HepG2 (cell line): ENCODE measurements around the gene H6PD. TPM values are rescaled to one million over a fixed set of nuclear protein-coding genes. Genes with fewer than 3 reads are reported as not detected.
A peak's percentile ranks its signal among the peaks of the same experiment; 100 is the strongest.

Experiments used
- CCAR2 ChIP-seq: fragments of 200-400 bp; formaldehyde crosslinking; optimal IDR thresholded peaks from 2 replicates; pipeline ENCODE3; 2018; ENCODE audit warnings: low read depth, mild to moderate bottlenecking, low read length, moderate library complexity
- HOXA3 ChIP-seq: sonication (generic); formaldehyde crosslinking; IDR thresholded peaks from 2 replicates; pipeline ENCODE4 v1.5.0; 2020; ENCODE audit warnings: missing genetic modification reagents
- KLF12 ChIP-seq: sonication (generic); formaldehyde crosslinking; IDR thresholded peaks from 2 replicates; pipeline ENCODE4 v1.4.0; 2020; ENCODE audit warnings: missing genetic modification reagents, borderline replicate concordance
- MEF2D ChIP-seq: sonication (generic); formaldehyde crosslinking; IDR thresholded peaks from 2 replicates; pipeline ENCODE4 v1.5.1; 2020; ENCODE audit warnings: mild to moderate bottlenecking, missing genetic modification reagents
- SIN3B ChIP-seq: fragments of 150-350 bp; IDR thresholded peaks from 2 replicates; pipeline ENCODE4 v1.6.1; 2014; ENCODE audit warnings: low read length
- SMARCE1 ChIP-seq: fragments of 450-650 bp; IDR thresholded peaks from 2 replicates; pipeline ENCODE4 v1.6.1; 2017; ENCODE audit warnings: borderline replicate concordance
- SP2 ChIP-seq: sonication (generic); formaldehyde crosslinking; IDR thresholded peaks from 2 replicates; pipeline ENCODE4 v1.5.1; 2020; ENCODE audit warnings: mild to moderate bottlenecking, missing genetic modification reagents
- ZNF33B ChIP-seq: sonication (generic); formaldehyde crosslinking; IDR thresholded peaks from 2 replicates; pipeline ENCODE4 v1.5.1; 2020; ENCODE audit warnings: mild to moderate bottlenecking, missing genetic modification reagents
- ZNF383 ChIP-seq: sonication (generic); formaldehyde crosslinking; IDR thresholded peaks from 2 replicates; pipeline ENCODE4 v1.4.0; 2020; ENCODE audit warnings: missing genetic modification reagents, mild to moderate bottlenecking, borderline replicate concordance
- ZNF678 ChIP-seq: sonication (generic); formaldehyde crosslinking; IDR thresholded peaks from 2 replicates; pipeline ENCODE4 v1.4.0; 2020; ENCODE audit warnings: mild to moderate bottlenecking, missing genetic modification reagents
- polyA plus RNA-seq, 8 experiments: library from polyadenylated mRNA; depleted of rRNA in 3 of 8; stranded (reverse) in 7 of 8; unstranded in 1 of 8; fragments of >200 nt; fragmentation: Illumina TruSeq in 4 of 8; extraction: Trizol in 4 of 8; gene quantifications; 2 replicates each; pipeline versions ENCODE4 v1.2.1 to v1.2.3, GENCODE V29; 2011 to 2016; ENCODE audit warnings: low read depth in 4 of 8, missing spikeins in 1 of 8, mixed read lengths in 1 of 8; ENCODE audit not compliant: insufficient read depth in 1 of 8
- total RNA-seq, 5 experiments: library from RNA; depleted of rRNA; stranded (reverse); fragments of >200 nt; fragmentation: Illumina TruSeq; extraction: Trizol; gene quantifications; 2 replicates each; pipeline ENCODE4 v1.2.3, GENCODE V29; 2016; ENCODE audit warnings: low read depth in 1 of 5
- TF ChIP-seq, protein P1 (sequence below): sonication (generic); formaldehyde crosslinking; IDR thresholded peaks from 2 replicates; pipeline ENCODE4; 2020; ENCODE audit warnings: missing genetic modification reagents, mild to moderate bottlenecking, borderline replicate concordance
- TF ChIP-seq, protein P2 (sequence below): sonication (generic); formaldehyde crosslinking; IDR thresholded peaks from 2 replicates; pipeline ENCODE4 v1.4.0; 2020; ENCODE audit warnings: mild to moderate bottlenecking, missing genetic modification reagents
- TF ChIP-seq, protein P3 (sequence below): sonication (generic); formaldehyde crosslinking; IDR thresholded peaks from 2 replicates; pipeline ENCODE4 v1.4.0; 2020; ENCODE audit warnings: missing genetic modification reagents
- TF ChIP-seq, protein P4 (sequence below): sonication (generic); formaldehyde crosslinking; IDR thresholded peaks from 2 replicates; pipeline ENCODE4 v1.4.0; 2020; ENCODE audit warnings: missing genetic modification reagents, borderline replicate concordance
- TF ChIP-seq, protein P5 (sequence below): sonication (generic); formaldehyde crosslinking; IDR thresholded peaks from 2 replicates; pipeline ENCODE4 v1.9.0; 2021; ENCODE audit warnings: missing genetic modification reagents, borderline replicate concordance
- TF ChIP-seq, protein P6 (sequence below): sonication (generic); formaldehyde crosslinking; IDR thresholded peaks from 2 replicates; pipeline ENCODE4 v1.4.0; 2020; ENCODE audit warnings: mild to moderate bottlenecking, missing genetic modification reagents, borderline replicate concordance

Gene H6PD
- total and polyA plus RNA-seq, 2 of the 13 experiments (the other 11 are each of a cell fraction or from before 2014, with no cell fraction given): 9.3 to 14.1 TPM

DNA sequence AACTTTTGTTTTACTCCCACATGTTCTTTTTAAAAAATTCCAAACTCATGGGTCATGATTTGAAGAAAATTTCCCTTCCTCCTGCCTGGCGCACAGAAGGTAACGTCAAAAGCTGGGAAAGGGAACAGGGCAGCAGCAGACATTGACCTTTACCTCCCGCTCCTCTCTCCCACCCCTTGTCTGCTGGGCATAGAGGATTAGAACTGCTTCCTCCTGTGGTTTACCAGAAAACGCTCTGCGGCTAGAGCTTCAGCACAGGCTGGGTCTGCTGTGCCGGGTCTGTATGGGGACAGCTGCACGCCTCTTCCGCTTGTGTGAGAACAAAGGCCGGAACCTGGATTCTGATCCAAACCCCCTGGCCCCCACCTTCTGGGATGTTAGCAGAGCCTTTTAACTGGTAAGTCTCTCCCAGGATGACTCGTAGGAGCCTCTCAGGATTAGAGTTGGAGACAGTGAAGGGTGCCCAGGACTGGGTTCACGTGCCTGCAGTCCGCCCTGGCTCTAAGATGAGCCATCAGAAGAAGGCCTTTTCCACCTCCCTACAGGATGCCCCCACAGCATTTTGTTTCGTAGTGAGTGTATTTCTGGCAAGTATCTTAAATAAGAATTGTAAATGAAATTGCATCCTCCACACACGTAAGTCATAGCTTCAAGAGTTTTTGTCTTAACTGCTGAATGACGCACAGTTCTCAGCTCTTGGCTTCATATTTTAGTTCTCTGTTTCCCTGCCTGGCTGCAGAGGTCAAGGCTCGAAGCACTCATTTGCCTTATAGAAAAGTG, 5.2 kb downstream of the H6PD start (continued):
- TF ChIP-seq, protein P1, sequence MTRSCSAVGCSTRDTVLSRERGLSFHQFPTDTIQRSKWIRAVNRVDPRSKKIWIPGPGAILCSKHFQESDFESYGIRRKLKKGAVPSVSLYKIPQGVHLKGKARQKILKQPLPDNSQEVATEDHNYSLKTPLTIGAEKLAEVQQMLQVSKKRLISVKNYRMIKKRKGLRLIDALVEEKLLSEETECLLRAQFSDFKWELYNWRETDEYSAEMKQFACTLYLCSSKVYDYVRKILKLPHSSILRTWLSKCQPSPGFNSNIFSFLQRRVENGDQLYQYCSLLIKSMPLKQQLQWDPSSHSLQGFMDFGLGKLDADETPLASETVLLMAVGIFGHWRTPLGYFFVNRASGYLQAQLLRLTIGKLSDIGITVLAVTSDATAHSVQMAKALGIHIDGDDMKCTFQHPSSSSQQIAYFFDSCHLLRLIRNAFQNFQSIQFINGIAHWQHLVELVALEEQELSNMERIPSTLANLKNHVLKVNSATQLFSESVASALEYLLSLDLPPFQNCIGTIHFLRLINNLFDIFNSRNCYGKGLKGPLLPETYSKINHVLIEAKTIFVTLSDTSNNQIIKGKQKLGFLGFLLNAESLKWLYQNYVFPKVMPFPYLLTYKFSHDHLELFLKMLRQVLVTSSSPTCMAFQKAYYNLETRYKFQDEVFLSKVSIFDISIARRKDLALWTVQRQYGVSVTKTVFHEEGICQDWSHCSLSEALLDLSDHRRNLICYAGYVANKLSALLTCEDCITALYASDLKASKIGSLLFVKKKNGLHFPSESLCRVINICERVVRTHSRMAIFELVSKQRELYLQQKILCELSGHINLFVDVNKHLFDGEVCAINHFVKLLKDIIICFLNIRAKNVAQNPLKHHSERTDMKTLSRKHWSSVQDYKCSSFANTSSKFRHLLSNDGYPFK (CRISPR knock-in tag): no peak
- TF ChIP-seq ZNF383: no peak
- 0 out of 2 replicates have a peak, but pooled peaks have one; percentile 43 for TF ChIP-seq ZNF33B (CRISPR knock-in tag)
- TF ChIP-seq, protein P2, sequence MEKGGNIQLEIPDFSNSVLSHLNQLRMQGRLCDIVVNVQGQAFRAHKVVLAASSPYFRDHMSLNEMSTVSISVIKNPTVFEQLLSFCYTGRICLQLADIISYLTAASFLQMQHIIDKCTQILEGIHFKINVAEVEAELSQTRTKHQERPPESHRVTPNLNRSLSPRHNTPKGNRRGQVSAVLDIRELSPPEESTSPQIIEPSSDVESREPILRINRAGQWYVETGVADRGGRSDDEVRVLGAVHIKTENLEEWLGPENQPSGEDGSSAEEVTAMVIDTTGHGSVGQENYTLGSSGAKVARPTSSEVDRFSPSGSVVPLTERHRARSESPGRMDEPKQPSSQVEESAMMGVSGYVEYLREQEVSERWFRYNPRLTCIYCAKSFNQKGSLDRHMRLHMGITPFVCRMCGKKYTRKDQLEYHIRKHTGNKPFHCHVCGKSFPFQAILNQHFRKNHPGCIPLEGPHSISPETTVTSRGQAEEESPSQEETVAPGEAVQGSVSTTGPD: no peak
- TF ChIP-seq, protein P3, sequence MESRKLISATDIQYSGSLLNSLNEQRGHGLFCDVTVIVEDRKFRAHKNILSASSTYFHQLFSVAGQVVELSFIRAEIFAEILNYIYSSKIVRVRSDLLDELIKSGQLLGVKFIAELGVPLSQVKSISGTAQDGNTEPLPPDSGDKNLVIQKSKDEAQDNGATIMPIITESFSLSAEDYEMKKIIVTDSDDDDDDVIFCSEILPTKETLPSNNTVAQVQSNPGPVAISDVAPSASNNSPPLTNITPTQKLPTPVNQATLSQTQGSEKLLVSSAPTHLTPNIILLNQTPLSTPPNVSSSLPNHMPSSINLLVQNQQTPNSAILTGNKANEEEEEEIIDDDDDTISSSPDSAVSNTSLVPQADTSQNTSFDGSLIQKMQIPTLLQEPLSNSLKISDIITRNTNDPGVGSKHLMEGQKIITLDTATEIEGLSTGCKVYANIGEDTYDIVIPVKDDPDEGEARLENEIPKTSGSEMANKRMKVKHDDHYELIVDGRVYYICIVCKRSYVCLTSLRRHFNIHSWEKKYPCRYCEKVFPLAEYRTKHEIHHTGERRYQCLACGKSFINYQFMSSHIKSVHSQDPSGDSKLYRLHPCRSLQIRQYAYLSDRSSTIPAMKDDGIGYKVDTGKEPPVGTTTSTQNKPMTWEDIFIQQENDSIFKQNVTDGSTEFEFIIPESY: no peak
- peak; percentile 56; the same call in 1 of the 2 replicates for TF ChIP-seq HOXA3 (CRISPR knock-in tag)
- TF ChIP-seq CCAR2: no peak
- TF ChIP-seq SP2 (CRISPR knock-in tag): no peak
- no peak for TF ChIP-seq SMARCE1
- TF ChIP-seq, protein P4, sequence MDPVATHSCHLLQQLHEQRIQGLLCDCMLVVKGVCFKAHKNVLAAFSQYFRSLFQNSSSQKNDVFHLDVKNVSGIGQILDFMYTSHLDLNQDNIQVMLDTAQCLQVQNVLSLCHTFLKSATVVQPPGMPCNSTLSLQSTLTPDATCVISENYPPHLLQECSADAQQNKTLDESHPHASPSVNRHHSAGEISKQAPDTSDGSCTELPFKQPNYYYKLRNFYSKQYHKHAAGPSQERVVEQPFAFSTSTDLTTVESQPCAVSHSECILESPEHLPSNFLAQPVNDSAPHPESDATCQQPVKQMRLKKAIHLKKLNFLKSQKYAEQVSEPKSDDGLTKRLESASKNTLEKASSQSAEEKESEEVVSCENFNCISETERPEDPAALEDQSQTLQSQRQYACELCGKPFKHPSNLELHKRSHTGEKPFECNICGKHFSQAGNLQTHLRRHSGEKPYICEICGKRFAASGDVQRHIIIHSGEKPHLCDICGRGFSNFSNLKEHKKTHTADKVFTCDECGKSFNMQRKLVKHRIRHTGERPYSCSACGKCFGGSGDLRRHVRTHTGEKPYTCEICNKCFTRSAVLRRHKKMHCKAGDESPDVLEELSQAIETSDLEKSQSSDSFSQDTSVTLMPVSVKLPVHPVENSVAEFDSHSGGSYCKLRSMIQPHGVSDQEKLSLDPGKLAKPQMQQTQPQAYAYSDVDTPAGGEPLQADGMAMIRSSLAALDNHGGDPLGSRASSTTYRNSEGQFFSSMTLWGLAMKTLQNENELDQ (CRISPR knock-in tag): no peak
- TF ChIP-seq ZNF678 (CRISPR knock-in tag): no peak
- TF ChIP-seq, protein P5, sequence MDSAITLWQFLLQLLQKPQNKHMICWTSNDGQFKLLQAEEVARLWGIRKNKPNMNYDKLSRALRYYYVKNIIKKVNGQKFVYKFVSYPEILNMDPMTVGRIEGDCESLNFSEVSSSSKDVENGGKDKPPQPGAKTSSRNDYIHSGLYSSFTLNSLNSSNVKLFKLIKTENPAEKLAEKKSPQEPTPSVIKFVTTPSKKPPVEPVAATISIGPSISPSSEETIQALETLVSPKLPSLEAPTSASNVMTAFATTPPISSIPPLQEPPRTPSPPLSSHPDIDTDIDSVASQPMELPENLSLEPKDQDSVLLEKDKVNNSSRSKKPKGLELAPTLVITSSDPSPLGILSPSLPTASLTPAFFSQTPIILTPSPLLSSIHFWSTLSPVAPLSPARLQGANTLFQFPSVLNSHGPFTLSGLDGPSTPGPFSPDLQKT (CRISPR knock-in tag): no peak
- peak; percentile 37; the same call in 1 of the 2 replicates for TF ChIP-seq MEF2D (CRISPR knock-in tag)
- no peak for TF ChIP-seq SIN3B
- no peak for TF ChIP-seq KLF12 (CRISPR knock-in tag)
- TF ChIP-seq, protein P6, sequence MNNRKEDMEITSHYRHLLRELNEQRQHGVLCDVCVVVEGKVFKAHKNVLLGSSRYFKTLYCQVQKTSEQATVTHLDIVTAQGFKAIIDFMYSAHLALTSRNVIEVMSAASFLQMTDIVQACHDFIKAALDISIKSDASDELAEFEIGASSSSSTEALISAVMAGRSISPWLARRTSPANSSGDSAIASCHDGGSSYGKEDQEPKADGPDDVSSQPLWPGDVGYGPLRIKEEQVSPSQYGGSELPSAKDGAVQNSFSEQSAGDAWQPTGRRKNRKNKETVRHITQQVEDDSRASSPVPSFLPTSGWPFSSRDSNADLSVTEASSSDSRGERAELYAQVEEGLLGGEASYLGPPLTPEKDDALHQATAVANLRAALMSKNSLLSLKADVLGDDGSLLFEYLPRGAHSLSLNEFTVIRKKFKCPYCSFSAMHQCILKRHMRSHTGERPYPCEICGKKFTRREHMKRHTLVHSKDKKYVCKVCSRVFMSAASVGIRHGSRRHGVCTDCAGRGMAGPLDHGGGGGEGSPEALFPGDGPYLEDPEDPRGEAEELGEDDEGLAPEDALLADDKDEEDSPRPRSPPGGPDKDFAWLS: no peak
